ENCODE results near the gene STBD1.
"Not testable (repeated sequence)": the region's sequence is repeated elsewhere in the genome, so short reads cannot be mapped to it uniquely, and the experiment has no call there.

Gene STBD1

GRCh38 chr4:76313547-76313946 lies 7.0 kb downstream of the STBD1 start:
- H3K4me3 ChIP-seq = no peak overlapping the region
- no peak overlapping the region for H3K27ac ChIP-seq

- Histone ChIP-seq H3K4me3 (no peak overlapping the region), H3K27ac (no peak overlapping the region)
These were observed 8.9 kb downstream of the STBD1 start for GRCh38 chr4:76315267-76315918.

GRCh38 chr4:76316131-76316530 lies 9.6 kb downstream of the STBD1 start:
- no peak overlapping the region for H3K27ac ChIP-seq
- H3K4me3 ChIP-seq = no peak overlapping the region

DNA sequence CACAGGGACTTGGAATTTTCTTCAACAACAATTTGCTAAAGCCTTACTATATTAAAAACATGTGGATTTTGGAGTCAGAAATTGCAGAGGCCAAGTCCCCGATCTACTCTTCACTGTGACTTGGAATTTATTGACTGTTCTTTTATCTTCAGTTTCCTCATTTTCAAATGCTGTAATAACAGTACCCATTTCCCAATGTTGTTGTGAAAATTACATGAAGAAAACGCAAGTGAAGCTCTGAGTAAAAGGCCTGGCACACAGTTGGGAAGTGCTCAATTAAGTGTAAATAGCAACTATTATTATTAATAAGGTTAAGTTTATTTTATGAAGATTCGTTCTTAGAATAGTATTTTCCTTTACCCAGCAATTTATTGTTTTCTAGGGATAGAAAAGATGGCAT lies 15.7 kb downstream of the STBD1 start:
- H3K27ac ChIP-seq = no peak overlapping the region

DNA sequence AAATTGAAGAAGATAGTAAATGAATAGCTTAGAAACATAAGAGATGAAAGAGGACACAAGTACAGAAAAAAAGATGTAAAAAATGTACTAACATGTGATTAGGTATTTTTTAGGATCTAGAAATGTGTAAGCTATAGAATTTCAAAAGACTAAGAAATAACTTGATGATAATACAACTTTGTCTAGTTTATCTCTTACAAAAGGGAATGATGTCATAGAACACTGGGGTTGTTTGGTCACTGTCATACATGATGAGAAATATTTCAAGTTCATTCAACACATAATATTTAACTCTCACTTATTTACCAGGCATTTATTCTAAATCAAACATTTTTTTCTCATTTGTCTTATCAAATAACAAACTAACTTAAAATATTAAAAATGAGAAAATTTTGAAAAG lies 18.5 kb downstream of the STBD1 start:
- H3K27ac ChIP-seq = no peak overlapping the region
- H3K4me3 ChIP-seq = no peak overlapping the region

More for the DNA sequence above, 15.7 kb downstream of the STBD1 start:
- no peak overlapping the region for H3K4me3 ChIP-seq

DNA sequence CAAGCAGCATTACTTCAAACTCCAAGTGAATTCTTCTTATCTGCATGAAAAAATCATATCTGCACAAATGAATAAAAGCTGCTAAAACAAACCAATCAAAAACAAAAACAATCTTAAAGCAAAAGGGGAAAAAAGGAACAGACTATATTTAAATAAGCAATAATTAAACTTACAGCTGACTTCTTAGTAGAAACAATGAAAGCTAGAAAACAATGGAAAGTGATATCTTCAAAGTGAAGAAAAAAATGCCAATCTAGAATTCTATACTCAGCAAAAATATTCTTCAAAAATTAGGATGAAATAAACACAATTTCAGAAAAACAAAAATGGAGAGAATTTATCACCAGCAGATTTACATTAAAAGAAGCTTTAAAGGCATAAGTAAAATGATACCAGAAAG lies 20.0 kb downstream of the STBD1 start:
- no peak overlapping the region for H3K27ac ChIP-seq
- no peak overlapping the region for H3K4me3 ChIP-seq

DNA sequence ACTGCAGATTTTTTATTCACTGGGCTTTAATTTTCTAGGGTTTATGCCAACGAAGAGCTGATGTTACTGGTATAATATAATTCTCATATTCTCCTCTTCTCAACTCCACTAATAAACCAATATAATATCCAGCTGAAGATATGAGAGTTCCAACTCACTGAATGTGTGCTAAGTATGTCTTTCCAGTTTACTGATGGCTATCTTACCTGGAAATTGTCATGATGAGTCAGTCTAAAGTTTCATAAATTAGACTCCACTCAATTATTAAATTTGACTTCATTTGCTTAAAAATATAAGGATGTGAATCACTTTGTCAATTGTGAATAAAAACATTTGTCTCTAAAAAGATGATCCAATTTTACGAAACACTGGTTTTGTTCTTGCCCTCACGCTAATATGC lies 28.4 kb downstream of the STBD1 start:
- H3K27ac ChIP-seq = no peak overlapping the region
- H3K4me3 ChIP-seq = no peak overlapping the region

DNA sequence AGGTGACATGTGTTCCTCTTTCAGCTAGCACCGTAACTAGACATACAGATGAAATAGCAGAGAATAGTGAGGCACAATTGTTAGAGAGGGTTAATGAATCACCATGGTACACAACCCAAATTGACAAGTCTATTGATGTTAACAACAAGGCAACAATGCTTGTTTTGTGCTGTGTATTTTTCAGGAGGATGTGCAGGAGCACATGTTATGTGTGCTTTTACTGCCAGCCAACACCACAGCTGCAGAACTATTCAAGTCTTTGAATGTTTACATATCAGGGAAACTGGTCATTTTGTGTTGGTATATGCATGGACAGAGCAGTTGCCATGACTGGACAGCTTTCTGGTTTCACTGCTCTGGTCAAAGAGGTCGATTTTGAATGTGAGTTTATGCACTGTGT lies 32.8 kb downstream of the STBD1 start:
- no peak overlapping the region for H3K27ac ChIP-seq
- H3K4me3 ChIP-seq = no peak overlapping the region

DNA sequence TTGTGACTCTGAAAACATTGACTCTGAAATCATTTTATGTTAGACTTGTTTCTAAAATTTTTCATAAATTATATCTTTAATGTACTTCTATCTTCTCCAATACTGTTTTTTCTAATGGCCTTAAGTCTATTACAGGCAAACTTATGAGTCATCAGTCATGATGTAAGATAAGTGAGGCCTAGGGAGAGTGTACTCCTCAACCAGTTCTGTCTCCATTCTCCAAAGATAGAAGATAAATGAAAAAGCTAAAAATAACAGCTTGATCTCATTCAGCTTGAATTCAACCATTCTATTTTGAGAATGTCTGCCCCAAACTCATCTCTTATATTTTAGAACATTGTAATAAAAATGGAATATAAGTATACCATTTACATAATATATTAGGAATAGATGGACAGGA lies 34.5 kb downstream of the STBD1 start:
- Histone ChIP-seq H3K4me3 (no peak overlapping the region), H3K27ac (no peak overlapping the region)

GRCh38 chr4:76342191-76342590 lies 35.7 kb downstream of the STBD1 start:
- no peak overlapping the region for H3K27ac ChIP-seq
- no peak overlapping the region for H3K4me3 ChIP-seq

GRCh38 chr4:76342803-76343202 lies 36.3 kb downstream of the STBD1 start:
- H3K4me3 ChIP-seq = no peak overlapping the region
- no peak overlapping the region for H3K27ac ChIP-seq

- Histone ChIP-seq H3K27ac (no peak overlapping the region), H3K4me3 (no peak overlapping the region)
These were observed 48.3 kb downstream of the STBD1 start for GRCh38 chr4:76354517-76355473.

- Histone ChIP-seq H3K27ac (no peak overlapping the region), H3K4me3 (no peak overlapping the region)
These were observed 51.4 kb downstream of the STBD1 start for GRCh38 chr4:76357981-76358380.

DNA sequence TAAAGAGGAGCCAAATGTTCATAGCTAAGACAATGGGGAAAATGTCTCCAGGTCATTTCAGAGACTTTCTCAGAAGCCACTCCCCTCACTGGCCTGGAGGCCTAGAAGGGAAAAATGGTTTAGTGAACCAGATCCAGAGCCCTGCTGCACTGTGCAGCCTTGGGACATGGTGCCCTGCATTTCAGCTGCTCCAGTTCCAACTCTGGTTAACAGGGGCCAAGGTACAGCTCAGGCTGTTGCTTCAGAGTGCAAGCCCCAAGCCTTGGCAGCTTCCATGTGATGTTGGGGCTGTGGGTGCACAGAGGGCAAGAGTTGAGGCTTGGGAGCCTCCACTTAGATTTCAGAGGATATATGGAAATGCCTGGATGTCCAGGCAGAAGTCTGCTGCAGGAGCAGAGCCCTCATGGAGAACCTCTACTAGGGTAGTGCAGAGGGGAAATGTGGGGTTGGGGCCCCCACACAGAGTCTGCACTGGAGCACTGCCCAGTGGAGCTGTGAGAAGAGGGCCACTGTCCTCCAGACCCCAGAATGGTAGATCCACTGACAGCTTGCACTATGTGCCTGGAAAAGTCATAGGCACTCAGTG lies 53.4 kb downstream of the STBD1 start:
- not testable (repeated sequence) for H3K4me3 ChIP-seq, H3K27ac ChIP-seq

Measured in skin epidermis (tissue), 12 donors.